22Rv1 (cell line): Measurements from ENCODE around the gene UHRF1.
"Not testable (repeated sequence)": the region's sequence is repeated elsewhere in the genome, so short reads cannot be mapped to it uniquely, and the experiment has no call there.

Experiments
- H3K27ac ChIP-seq: fragments of 450-650 bp; 2 replicates; pipeline ENCODE4 v1.5.1; 2017
- ZFX ChIP-seq: fragments of 450-650 bp; IDR thresholded peaks from 2 replicates; pipeline ENCODE4 v1.6.1; 2017; ENCODE audit warnings: antibody characterized with exemption, borderline replicate concordance
- TF ChIP-seq, protein P1 (sequence below): fragments of 450-650 bp; IDR thresholded peaks from 2 replicates; pipeline ENCODE4 v1.5.1; 2017; ENCODE audit warnings: mild to moderate bottlenecking

Gene UHRF1

DNA sequence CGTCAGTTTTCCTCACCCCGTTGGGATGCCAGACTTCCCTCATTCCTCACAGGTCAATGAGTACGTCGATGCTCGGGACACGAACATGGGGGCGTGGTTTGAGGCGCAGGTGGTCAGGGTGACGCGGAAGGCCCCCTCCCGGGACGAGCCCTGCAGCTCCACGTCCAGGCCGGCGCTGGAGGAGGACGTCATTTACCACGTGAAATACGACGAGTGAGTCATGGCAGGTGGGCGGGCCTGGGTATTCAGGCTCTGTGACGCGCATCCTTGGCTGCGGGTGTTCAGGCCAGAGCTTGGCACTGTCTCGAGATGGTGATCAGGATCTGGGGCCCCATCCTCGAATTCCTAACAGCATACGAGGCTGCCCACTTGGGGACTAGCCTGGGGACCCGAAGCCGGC, 21.4 kb downstream of the UHRF1 start:
- H3K27ac ChIP-seq, result no peak overlapping the region
- TF ChIP-seq, protein P1, sequence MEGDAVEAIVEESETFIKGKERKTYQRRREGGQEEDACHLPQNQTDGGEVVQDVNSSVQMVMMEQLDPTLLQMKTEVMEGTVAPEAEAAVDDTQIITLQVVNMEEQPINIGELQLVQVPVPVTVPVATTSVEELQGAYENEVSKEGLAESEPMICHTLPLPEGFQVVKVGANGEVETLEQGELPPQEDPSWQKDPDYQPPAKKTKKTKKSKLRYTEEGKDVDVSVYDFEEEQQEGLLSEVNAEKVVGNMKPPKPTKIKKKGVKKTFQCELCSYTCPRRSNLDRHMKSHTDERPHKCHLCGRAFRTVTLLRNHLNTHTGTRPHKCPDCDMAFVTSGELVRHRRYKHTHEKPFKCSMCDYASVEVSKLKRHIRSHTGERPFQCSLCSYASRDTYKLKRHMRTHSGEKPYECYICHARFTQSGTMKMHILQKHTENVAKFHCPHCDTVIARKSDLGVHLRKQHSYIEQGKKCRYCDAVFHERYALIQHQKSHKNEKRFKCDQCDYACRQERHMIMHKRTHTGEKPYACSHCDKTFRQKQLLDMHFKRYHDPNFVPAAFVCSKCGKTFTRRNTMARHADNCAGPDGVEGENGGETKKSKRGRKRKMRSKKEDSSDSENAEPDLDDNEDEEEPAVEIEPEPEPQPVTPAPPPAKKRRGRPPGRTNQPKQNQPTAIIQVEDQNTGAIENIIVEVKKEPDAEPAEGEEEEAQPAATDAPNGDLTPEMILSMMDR, result no peak
- no peak for TF ChIP-seq ZFX

DNA sequence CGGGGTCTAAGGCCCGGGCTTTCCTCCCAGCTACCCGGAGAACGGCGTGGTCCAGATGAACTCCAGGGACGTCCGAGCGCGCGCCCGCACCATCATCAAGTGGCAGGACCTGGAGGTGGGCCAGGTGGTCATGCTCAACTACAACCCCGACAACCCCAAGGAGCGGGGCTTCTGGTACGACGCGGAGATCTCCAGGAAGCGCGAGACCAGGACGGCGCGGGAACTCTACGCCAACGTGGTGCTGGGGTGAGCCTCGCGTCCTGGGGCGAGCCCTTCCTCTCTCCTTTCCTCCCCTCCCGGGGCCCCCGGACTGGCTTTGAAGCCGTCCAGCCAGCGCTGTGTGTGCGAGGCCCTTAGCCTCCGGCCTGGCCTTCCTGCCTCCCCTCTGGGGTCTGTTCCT, 23.4 kb downstream of the UHRF1 start:
- peak overlapping the region; percentile 32 for H3K27ac ChIP-seq
- TF ChIP-seq, protein P1, result no peak
- no peak for TF ChIP-seq ZFX

DNA sequence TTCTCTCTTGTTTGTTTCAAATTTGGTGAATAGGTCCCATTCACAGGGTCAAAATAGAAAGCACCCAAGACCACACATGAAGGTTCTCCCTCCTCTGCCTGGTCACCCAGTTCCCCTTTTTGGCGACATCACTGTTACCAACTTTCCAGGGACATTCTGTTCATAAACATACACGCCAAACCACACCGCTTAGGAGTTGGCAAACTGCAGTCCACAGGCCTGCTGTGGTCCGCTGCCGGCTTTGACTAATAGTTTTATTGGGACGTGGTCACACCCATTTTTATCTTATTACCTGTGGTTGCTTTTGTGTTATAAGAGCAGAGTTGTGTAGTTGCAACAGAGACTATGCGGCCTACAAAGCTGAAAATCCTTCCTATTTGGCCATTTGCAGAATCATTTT, 24.2 kb downstream of the UHRF1 start:
- TF ChIP-seq, protein P1, result no peak
- no peak for TF ChIP-seq ZFX
- H3K27ac ChIP-seq, result peak overlapping the region; percentile 32

DNA sequence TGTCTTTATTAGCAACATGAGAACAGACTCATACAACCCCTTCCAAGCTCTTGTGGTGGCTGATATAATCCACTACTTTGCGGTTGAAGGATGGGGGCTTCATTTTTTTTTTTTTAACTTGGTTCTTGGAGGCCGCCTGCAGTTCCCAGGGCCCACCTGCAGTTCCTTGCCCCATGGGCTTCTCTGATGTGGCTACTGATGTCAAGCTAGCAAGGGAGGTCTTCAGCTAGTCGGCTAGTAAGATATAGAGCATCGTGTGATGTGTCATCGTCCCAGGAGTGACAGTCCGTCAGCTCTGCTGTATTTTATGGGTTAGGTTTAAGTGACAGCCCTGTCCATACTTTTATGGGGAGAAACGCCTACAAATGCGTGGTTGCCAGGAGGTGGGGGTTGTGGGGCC, 26.1 kb downstream of the UHRF1 start:
- TF ChIP-seq, protein P1, result no peak
- TF ChIP-seq ZFX, result no peak

DNA sequence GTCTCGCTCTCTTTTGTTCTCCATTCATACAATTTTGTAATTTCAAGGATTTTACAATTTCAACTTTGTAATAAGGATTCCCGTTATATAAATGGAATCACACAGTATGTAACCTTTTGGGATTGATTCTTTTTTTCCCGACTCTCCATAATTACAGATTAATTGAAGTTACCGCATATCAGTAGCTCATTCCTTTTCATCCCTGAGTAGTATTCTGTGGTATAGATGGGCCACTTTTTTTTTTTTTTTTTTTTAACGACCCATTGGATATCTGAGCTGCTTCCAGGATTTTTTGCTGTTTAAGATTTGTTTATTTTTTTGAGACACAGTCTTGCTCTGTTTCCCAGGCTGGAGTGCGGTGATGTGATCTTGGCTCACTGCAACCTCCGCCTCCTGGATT, 27.8 kb downstream of the UHRF1 start:
- TF ChIP-seq, protein P1, result no peak
- TF ChIP-seq ZFX, result no peak
- no peak overlapping the region for H3K27ac ChIP-seq

More for the DNA sequence above, 26.1 kb downstream of the UHRF1 start:
- no peak overlapping the region for H3K27ac ChIP-seq

DNA sequence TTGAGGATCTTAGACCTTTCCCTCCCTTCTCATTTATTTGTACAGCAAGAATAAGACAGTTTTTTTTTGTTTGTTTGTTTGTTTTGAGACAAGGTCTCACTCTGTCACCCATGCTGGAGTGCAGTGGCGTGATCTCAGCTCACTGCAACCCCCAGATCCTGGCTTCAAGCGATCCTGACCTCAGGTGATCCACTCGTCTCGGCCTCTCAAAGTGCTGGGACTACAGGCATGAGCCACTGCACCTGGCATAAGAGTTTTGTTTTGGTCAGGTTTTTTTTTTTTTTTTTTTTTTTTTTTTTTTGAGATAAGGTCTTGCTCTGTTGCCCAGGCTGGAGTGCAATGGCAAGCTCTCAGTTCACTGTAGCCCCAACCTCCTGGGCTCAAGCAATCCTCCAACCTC, 29.2 kb downstream of the UHRF1 start:
- not testable (repeated sequence) for H3K27ac ChIP-seq

DNA sequence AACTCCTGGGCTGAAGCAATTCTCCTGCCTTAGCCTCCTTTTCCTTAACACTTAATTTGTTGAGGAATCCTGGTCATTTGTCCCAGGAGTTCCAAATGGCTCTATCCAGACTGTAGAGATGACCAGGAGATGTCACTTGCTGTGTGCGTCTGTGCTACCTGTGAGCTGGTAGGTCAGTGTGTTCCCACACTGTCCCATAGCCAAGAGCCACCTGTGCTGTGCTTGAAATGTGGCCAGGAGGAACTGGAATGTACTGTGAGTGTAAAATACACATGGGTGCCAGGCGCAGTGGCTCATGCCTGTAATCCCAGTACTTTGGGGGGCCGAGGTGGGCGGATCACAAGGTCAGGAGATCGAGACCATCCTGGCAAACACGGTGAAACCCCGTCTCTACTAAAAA, 30.2 kb downstream of the UHRF1 start:
- H3K27ac ChIP-seq, result no peak overlapping the region
- TF ChIP-seq, protein P1, result no peak
- TF ChIP-seq ZFX, result no peak

DNA sequence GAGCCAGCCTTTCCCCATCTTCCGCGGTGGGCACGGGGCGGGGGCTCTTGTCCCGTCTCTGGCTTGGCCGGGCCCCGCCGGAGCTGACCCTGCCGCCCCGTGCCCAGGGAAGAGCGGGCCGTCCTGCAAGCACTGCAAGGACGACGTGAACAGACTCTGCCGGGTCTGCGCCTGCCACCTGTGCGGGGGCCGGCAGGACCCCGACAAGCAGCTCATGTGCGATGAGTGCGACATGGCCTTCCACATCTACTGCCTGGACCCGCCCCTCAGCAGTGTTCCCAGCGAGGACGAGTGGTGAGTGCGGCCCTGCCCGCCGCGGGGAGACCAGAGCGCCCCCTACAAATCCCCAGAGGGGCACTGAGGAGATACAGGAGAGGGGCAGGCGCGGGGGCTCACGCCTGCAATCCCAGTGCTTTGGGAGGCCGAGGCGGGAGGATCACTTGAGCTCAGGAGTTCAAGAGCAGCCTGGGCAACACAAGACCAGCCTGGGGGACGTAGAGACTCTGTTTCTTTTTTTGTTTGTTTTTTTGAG, 32.4 kb downstream of the UHRF1 start:
- not testable (repeated sequence) for H3K27ac ChIP-seq
- TF ChIP-seq, protein P1, result peak; percentile 24

DNA sequence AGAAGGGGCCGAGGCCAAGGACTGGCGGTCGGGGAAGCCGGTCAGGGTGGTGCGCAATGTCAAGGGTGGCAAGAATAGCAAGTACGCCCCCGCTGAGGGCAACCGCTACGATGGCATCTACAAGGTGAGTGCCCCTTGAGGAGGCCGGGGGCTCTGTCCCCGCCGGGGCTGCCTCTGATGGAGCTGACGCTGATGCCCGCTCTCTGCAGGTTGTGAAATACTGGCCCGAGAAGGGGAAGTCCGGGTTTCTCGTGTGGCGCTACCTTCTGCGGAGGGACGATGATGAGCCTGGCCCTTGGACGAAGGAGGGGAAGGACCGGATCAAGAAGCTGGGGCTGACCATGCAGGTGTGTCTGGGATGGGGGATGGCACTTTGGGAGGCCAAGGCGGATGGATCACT, 41.3 kb downstream of the UHRF1 start:
- H3K27ac ChIP-seq, result not testable (repeated sequence)
